Placental epithelial cell (primary cell): ENCODE measurements around the gene FADS1. TPM values are rescaled to one million over a fixed set of nuclear protein-coding genes. Genes with fewer than 3 reads are reported as not detected.

Experiments used
- total RNA-seq: library from RNA; depleted of rRNA; stranded (reverse); fragments of >200 nt; gene quantifications from 2 replicates; pipeline ENCODE4 v1.2.3, GENCODE V29; 2012

FADS1 gene
- 16.1 and 47.3 TPM in 2 replicates for total RNA-seq

GRCh38 chr11:61816736-61817455 lies at the start of gene FADS1:
TSS of gene FADS1 (minus strand) at chr11:61817003. CDS start at chr11:61816929, 74 bp downstream.

GRCh38 chr11:61827571-61828378 lies 11.0 kb upstream of the FADS1 start, which contains the start of gene FADS2:
TSS of gene FADS2 (plus strand) at chr11:61828300. CDS start at chr11:61828391, 91 bp downstream.

GRCh38 chr11:61792310-61793082 lies 24.3 kb downstream of the FADS1 start, which contains the start of the genes FEN1 and TMEM258:
TSS of gene FEN1 (plus strand) at chr11:61792911. CDS start at chr11:61795362, 2,451 bp downstream.
TSS of gene TMEM258 (minus strand) at chr11:61792599. CDS start at chr11:61792558, 41 bp downstream.

GRCh38 chr11:61752117-61752924 lies 64.5 kb downstream of the FADS1 start, which contains the start of gene MYRF:
TSS of gene MYRF (plus strand) at chr11:61752636. CDS start at chr11:61752745, 109 bp downstream.

Other genes with a start within 250 kb of the FADS1 start
- gene SYT7, start 235.9 kb downstream of the FADS1 start, total RNA-seq, result 0.22 and 0.39 TPM in 2 replicates
- 6.3 and 6.6 TPM in 2 replicates for gene DAGLA, start 136.6 kb downstream of the FADS1 start, total RNA-seq
- gene MYRF, start 64.4 kb downstream of the FADS1 start, total RNA-seq, result 0.22 and 1.2 TPM in 2 replicates
- gene TMEM258, start 24.4 kb downstream of the FADS1 start, total RNA-seq, result 55.5 and 105 TPM in 2 replicates
- 13.0 and 14.6 TPM in 2 replicates for gene FEN1, start 24.1 kb downstream of the FADS1 start, total RNA-seq
- 10.6 and 41.1 TPM in 2 replicates for gene FADS2, start 11.3 kb upstream of the FADS1 start, total RNA-seq
- gene FADS3, start 74.5 kb upstream of the FADS1 start, total RNA-seq, result 4.0 and 5.1 TPM in 2 replicates
- gene RAB3IL1, start 100.6 kb upstream of the FADS1 start, total RNA-seq, result 0.79 TPM in 1 of 2 replicates, not detected in the other
- under 0.01 and 0.11 TPM in 2 replicates for gene BEST1, start 133.3 kb upstream of the FADS1 start, total RNA-seq
- 180 and 397 TPM in 2 replicates for gene FTH1, start 150.6 kb upstream of the FADS1 start, total RNA-seq